Measurements from ENCODE around the gene KIAA1671. TPM values are rescaled to one million over a fixed set of nuclear protein-coding genes. Genes with fewer than 3 reads are reported as not detected.

The KIAA1671 gene
- total RNA-seq, 1 donor from 2014 or later: 46.7 TPM

DNA sequence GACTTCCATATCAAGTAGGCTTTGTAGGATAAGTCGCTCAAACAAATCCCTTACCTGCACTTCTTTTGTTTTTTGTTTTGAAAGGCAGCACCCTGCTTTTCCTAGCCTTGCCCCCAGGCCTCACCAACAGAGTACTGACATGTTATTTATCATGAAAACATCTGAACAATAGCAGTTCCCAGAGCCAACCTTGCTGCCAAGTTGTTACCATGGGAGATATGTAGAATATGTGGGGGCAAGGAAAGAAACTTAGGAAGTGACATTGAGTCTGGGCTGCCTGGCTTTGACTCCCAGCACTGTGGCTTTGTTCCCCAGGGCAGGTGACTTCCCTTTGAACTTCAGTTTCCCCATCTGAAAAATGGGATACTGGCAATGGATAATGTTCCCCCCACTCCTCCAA, 193.8 kb downstream of the KIAA1671 start:
- no peaks in the 10 kb centered on the region for H3K36me3 ChIP-seq
- ATAC-seq (no peak), DNase-seq (no peak)
- peaks cover 23% of the 10 kb centered on the region for H3K4me1 ChIP-seq
- H3K27me3 ChIP-seq: no peaks in the 10 kb centered on the region
- H3K27ac ChIP-seq: no peak overlapping the region
- intact Hi-C loops (cut with DNase I): no loop called here
- H3K4me3 ChIP-seq: no peak overlapping the region
- TF ChIP-seq, protein P1, sequence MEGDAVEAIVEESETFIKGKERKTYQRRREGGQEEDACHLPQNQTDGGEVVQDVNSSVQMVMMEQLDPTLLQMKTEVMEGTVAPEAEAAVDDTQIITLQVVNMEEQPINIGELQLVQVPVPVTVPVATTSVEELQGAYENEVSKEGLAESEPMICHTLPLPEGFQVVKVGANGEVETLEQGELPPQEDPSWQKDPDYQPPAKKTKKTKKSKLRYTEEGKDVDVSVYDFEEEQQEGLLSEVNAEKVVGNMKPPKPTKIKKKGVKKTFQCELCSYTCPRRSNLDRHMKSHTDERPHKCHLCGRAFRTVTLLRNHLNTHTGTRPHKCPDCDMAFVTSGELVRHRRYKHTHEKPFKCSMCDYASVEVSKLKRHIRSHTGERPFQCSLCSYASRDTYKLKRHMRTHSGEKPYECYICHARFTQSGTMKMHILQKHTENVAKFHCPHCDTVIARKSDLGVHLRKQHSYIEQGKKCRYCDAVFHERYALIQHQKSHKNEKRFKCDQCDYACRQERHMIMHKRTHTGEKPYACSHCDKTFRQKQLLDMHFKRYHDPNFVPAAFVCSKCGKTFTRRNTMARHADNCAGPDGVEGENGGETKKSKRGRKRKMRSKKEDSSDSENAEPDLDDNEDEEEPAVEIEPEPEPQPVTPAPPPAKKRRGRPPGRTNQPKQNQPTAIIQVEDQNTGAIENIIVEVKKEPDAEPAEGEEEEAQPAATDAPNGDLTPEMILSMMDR (IDR thresholded peaks at IDR 0.05): no peak
- no peaks in the 10 kb centered on the region for H3K9me3 ChIP-seq

- DNase-seq: no peak
- TF ChIP-seq, protein P1 (IDR thresholded peaks at IDR 0.05): no peak
- Histone ChIP-seq H3K27ac (no peak overlapping the region), H3K36me3 (no peaks in the 10 kb centered on the region), H3K4me3 (no peak overlapping the region), H3K9me3 (no peaks in the 10 kb centered on the region), H3K4me1 (peaks cover 23% of the 10 kb centered on the region), H3K27me3 (no peaks in the 10 kb centered on the region)
- no peak for ATAC-seq
- intact Hi-C loops (cut with DNase I): no loop called here
These were observed 194.6 kb downstream of the KIAA1671 start for GRCh38 chr22:25146906-25147641.

DNA sequence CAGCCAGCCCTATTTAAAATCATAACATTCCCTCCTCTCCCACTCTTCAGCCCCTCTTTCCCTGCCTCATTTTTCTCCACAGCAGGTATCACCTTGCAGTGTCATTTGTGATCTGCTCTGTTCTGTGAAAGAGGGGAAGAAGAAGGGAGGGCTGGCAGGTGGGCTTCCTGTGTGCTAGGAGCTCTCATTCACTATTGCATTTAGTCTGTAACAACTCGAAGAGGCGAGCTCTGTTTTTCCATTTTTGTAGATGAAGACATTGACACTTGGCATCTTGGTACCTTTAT, 195.1 kb downstream of the KIAA1671 start:
- Histone ChIP-seq H3K27me3 (no peaks in the 10 kb centered on the region), H3K9me3 (no peaks in the 10 kb centered on the region), H3K4me1 (peaks cover 23% of the 10 kb centered on the region), H3K4me3 (no peak overlapping the region), H3K36me3 (no peaks in the 10 kb centered on the region), H3K27ac (no peak overlapping the region)
- intact Hi-C loops (cut with DNase I): no loop called here
- DNase-seq (no peak), ATAC-seq (no peak)
- TF ChIP-seq, protein P1 (IDR thresholded peaks at IDR 0.05): no peak

- peaks cover 18% of the 10 kb centered on the region for H3K4me1 ChIP-seq
- no peak for DNase-seq
- no peaks in the 10 kb centered on the region for H3K27me3 ChIP-seq
- intact Hi-C loops (cut with DNase I): no loop called here
- no peaks in the 10 kb centered on the region for H3K36me3 ChIP-seq
- H3K27ac ChIP-seq: no peak overlapping the region
- H3K4me3 ChIP-seq: no peak overlapping the region
- TF ChIP-seq, protein P1 (IDR thresholded peaks at IDR 0.05): no peak
- ATAC-seq: peak; percentile 71
- no peaks in the 10 kb centered on the region for H3K9me3 ChIP-seq
These were observed 195.7 kb downstream of the KIAA1671 start for GRCh38 chr22:25148149-25148691.

DNA sequence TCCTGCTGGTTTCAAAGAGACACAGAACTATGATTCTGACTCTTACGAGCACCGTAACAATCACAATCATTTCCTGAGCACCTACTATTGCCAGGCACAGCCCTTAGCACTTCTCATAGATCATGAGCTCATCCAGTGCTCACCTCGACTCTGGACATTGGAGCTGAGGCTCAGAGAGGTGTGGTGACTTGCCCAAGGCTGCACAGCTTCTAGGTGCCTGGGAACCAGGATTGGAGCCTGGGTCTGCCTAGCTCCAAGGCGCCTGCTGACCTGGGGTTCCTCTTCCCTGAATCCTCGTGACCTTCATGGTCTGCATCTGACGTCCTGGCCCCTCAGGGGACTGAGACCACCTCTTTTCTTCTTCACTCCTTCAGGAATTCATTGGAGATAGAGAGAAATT, 196.5 kb downstream of the KIAA1671 start:
- ATAC-seq: no peak
- H3K9me3 ChIP-seq: no peaks in the 10 kb centered on the region
- no peak overlapping the region for H3K27ac ChIP-seq
- no peaks in the 10 kb centered on the region for H3K36me3 ChIP-seq
- TF ChIP-seq, protein P1 (IDR thresholded peaks at IDR 0.05): no peak
- no peak overlapping the region for H3K4me3 ChIP-seq
- intact Hi-C loops (cut with DNase I): no loop called here
- DNase-seq: no peak
- H3K4me1 ChIP-seq: peaks cover 19% of the 10 kb centered on the region
- no peaks in the 10 kb centered on the region for H3K27me3 ChIP-seq
